ENCODE data around the gene HOATZ.

Gene HOATZ

GRCh38 chr11:111523343-111523742 lies 8.8 kb downstream of the HOATZ start:
- no peak for DNase-seq

GRCh38 chr11:111524056-111524455 lies 9.5 kb downstream of the HOATZ start:
- DNase-seq, result no peak

DNA sequence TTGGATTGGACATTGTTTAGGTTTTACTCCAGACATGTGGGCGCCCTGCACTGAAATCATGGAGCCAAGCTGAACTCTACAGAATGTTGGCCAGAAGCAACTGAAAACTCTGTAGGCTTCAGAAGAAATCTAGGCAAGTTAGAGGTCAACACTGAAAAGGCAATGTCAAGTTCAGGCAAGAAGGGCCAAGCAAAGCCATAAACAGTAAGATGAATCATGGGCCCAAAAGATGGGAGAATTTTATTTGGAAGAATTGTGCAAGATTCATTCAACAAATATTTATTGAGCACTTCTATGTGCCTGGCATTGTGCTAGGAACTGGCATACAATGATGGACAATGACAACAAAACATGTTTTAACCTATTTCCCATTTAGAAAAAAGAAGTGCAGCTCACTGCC lies 10.9 kb downstream of the HOATZ start:
- DNase-seq, result no peak

DNA sequence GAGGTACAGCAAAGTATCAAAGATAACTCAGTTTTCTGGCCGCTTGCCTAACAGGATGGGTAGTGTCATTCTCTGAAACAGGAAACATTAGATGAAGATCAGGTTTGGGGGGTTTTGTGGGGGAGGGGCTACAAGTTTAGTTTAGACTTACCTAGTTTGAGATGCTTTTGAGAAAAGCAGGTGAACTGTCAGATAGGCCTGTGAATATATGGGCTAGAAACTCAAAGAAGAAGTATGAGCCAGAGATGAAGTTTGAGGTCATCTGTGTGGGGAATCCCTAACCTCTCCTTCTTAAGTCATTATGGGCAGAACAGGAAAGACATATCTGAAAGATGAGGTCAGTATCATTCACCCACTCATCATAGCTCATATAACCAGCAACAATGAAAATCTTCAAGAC lies 11.9 kb downstream of the HOATZ start:
- DNase-seq, result no peak

DNA sequence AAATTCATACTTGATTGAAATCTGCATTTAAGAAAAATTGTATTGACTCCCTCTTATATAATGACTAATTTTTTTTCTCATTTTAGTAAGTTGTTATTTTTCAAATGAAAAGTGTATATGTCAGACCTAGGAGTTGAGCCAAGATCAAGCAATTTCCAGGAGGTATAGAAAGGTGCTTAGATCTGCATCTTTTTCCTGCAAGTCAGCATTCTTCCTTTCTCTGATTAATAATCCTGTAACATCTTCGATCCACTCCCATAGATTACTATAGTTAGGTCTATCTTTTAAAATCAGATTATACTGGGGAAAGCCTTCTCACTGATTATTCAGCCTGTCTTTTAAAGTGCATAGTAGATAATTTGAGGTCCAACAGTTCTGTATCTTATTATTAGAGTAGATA lies 12.7 kb downstream of the HOATZ start:
- no peak for DNase-seq

DNA sequence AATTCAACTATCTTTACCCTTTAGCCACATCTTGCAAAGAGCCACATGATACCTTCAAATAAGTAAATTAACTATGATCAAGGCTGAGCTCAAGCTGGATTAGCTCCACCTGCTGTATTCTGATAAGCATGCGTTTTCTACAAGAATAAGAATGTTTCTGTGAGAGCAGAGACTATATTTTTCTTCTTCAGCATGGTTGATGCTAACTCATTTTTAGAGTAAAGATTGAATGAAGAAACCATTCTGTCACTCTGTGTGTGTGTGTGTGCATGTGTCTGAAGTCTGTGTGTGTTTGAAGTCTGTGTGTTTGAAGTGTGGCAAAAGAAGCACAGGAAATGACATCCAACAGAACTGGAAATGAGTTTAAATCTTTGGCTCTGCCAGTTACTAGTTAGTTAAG lies 14.0 kb downstream of the HOATZ start:
- peak; percentile 21 to 59 for DNase-seq

GRCh38 chr11:111530091-111530490 lies 15.5 kb downstream of the HOATZ start:
- no peak for DNase-seq

GRCh38 chr11:111531136-111531535 lies 16.6 kb downstream of the HOATZ start:
- no peak for DNase-seq

DNA sequence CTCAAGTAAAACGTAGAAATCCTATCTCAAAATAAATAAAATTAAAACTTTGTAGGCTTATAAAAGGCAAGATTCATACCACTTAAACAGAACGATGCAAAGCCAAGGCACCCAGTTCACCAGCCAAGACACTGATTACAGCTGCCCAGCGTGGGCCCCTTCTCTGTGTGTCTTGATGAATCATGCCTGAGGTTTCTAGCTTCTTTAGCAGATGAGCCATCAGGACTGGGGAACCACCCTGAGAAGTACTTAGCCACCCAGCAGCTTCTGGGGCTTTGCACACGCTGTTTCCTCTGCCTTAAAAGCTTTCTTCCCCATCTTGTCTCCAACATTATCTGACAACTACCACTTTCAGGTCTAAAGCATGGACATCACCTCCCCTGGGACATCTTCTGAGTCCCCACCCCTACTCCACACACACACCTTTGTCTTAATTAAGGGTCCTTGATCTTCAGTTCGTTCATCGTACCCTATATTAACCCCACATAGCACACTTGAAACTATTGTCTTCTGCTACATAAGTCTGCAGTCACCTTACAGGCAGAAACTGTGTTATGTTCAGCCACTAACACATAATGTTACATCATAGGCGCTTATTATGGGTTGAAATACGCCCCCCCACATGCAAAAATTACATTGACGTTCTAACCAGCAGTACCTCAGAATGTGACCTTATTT lies 17.2 kb downstream of the HOATZ start:
- peak in 1 of 2 donors; percentile 26 for DNase-seq

DNA sequence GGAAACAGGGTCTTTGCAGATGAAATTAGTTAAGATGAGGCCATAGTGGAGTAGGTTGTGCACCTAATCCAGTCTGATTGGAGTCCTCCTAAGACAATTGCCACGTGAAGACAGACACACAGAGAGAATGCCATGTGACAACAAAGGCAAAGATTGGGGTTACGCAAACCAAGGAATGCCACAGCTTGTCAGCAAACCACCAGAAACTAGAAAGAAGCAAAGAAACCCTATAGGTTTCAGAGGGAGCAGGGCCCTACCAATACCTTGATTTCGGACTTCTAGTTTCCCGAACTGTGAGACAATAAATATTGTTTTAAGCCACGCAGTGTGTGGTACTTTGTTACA lies 17.8 kb downstream of the HOATZ start:
- DNase-seq, result no peak

DNA sequence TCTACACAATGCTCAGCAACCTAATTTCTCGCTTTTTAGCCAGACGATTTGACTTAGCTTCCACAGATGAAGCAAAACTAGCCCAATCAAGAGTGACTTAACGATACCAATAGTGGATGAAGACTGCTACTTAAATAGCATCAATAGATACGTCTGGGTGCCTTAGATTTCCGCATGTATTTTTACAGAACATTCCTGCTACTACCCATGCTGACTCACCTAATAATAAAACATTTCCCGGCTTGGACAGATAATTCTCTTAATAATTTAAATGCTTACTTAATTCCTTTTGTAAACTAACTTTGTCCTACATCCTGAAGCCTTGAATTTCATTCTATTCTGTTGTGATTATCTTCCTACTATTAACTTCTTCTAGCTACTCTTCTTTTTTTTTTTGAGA lies 20.7 kb downstream of the HOATZ start:
- no peak for DNase-seq

- DNase-seq, result no peak
These were observed 22.8 kb downstream of the HOATZ start for GRCh38 chr11:111537336-111537860.

GRCh38 chr11:111538407-111539114 lies 24.0 kb downstream of the HOATZ start:
- DNase-seq, result no peak

DNA sequence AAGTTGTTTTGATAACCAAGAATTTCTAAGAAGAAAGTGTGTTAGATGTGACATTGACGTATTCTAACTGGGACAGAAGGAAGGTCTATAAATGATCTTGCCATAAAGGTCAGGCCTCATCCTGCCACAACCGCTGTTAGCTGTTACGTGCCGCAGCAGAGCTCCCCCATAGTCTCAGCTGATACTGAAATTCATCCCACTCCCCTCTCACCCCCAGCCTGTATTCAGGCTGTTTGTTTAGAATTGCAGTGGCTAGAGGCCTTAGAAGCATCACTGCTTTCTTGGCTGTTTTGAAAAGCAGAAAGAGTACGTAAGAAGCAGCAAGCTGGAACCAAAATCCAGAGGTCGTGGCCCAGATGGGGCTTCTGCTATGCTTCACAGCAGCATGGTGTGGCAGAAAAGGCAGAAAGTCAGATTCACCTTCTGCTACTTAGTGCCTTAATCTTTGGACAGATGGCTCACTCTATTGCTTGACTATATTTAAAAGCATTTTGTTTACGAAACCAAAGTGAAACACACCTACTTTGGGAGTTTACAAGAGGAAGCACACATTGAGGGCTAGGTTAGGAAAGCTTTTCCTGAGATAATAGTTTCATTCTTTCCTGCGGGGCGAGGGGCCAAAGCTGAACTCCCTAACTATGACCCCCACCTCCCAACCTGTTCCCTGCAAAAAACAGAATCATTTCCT lies 25.0 kb downstream of the HOATZ start:
- DNase-seq, result no peak

- peak; percentile 36 for DNase-seq
These were observed 25.7 kb downstream of the HOATZ start, which contains the start of gene LAYN for GRCh38 chr11:111540114-111540936. Gene LAYN, plus strand, starts transcription at chr11:111540720. Its CDS starts 124 bp downstream, at chr11:111540844.

DNA sequence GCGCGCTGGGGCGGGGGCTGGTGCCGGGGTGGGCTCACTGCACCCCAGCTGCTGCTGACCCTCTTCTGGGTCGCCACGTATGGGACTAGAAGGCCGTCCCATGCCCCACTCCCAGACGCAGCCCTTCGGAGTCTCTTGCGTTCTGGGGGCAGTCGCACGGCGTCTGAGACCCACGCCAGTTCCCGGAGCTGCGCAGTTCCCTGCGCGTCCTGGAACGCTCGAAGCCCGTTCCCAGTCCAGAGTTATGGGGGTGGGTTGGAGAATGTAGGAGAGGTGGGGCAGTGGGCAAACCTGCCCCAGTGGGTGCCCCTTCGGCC lies 26.3 kb downstream of the HOATZ start:
- no peak for DNase-seq

DNA sequence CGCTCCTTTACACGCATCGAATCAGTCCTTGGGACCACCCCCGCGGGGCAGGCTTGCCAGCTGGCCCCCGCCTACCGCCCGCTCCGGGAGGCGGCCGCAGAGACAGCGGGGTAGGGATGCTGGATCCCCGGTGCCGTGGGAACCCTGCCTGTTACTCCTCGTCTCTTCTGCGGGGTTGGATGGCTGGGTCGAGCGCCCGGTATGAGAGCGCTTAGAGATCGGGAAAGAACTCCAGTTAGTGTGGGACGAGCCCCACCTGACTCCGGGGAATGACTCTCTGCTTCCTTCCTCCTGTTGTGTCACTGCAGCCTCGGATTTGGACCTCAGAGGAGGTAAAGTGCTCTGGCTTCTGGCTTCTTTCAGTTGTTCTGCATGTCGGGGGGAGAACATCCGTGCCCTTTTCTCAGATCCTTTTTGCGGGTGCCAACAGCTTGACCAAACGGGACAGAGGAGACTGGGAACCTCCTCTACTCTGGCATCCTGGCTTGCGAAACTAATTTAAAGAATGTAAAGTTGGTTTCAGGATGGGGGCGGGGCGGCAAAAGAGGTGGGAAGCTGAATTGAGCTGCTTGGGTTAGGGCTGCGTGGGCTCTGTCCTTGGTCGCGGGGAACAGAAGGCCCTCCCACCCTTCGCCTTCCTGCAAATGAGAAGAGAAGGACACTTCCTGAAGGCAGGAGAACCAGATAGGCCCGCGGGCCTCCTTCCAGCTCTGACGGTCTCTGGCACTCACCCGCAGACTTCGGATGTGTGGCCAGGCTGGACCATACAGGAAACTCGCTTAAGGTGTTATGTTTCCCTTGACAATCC lies 26.9 kb downstream of the HOATZ start:
- peak in 1 of 2 donors; percentile 14 for DNase-seq

DNA sequence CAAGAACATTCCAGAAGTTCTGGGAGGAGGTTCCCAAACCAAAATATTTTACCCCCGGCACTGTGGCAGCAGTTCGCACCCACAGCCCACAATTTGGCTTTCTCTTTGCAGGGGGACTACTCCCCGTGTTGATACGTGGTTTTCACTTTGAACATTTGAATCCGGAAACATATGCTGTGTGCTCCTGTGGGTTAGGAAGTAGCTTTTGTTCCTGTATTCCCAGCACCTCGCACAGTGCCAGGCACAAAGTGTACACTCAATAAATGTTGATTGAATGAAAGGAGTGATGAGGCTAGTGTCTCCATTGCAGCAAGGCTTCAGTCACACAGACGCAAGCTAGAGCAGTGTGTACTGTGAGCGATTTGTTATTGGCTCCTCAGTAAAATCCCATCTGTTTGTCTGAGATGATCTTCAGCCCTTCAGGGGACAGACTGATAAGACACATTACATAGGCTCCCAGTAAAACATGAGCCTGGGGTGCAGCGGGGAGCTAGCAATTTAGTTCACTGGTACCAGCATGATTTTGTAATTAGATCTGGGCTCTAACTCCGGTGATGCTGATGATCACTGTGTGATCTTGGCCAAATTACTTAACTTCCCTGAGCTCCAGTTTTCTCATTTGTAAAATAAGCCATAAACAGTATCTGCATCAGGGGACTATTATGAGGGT lies 28.2 kb downstream of the HOATZ start:
- no peak for DNase-seq

DNA sequence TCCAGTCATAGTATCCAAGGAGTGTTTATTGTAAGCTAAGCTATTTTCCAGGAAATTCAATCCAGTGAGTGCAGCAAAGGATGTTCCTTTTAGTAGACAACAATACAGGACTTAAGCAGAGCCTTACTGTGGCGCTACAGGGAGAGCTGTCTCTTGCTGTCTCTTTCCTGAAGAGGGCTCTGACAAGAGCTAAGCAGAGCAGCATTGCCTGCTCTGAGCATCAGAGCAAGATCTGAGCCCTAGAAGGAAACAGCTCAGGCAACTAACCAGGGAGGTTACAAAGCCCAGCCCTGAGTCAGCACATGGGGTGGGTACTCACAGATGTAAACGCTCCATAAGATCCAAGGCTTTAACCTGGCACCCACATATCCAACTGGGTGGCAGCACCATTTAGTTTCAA lies 33.9 kb downstream of the HOATZ start:
- no peak for DNase-seq

DNA sequence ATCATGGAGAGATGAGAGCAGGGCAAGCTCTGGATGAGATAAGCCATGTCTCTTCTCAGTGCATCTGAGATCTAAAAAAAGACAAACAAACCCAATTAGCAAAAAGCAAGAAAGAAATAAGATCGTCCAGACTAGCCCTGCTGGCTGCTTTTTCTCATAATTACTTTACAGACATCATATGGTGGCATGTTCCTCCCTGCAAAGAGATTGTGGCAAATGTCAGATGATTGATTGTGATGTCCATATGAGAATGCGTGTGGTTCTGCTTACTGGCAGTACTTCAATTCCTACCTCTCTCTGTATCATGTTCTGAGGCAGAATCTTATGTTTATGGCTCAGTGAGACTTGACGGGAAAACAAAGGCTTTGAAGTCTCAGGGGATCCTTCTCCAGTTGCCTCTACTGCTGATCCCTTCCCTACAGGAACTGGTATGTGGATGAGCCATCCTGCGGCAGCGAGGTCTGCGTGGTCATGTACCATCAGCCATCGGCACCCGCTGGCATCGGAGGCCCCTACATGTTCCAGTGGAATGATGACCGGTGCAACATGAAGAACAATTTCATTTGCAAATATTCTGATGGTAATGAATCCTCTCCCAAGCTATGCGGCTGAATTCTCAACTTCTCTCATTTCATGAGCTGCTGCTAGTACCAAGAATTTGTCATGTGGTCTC lies 34.8 kb downstream of the HOATZ start:
- no peak for DNase-seq

DNA sequence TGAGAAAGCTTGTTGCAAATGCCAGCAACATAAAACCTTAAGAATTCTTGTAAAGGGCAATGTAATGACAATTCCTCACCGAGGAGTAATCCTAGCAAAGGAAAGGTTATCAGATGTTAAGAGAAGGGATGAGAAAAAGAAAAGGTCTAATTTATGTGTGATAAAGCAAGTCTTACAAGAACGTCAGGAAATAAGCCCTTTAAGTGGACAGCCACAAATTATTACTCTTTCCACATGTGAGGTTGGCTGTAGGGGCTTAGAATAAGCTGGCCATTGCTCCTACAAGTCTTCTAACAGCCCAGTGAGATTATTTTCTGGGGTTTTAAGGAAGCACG lies 35.3 kb downstream of the HOATZ start:
- no peak for DNase-seq

All from CD4-positive, alpha-beta T cell treated with Interferon alpha-2 for 1 hour (primary cell).